ENCODE measurements around the gene ERC2.

Gene ERC2

DNA sequence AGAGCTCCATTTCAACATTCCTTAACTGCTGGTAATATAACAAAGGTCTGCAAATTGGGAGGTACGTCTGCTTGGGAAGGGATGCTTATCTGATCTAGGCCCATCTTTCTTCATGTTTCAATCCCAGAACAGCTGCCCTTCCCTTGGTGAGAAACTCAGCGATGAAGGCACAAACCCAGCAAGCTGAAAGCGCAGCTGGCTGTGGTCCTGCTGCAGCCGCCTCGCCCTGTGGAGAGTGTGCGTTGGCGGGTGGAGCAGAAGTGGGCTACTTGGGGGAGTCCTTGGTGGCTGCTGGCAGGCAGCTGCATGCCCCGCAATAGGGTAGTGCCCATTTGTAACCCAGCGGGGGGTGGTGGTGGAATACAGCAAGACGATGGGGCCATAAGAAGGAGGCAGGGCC is 820.6 kb downstream of the ERC2 start:
- no peak overlapping the region for H3K4me2 ChIP-seq (ENCODE audit: low read length)
- no peaks in the 10 kb centered on the region for H3K4me1 ChIP-seq
- TF ChIP-seq, protein P1, sequence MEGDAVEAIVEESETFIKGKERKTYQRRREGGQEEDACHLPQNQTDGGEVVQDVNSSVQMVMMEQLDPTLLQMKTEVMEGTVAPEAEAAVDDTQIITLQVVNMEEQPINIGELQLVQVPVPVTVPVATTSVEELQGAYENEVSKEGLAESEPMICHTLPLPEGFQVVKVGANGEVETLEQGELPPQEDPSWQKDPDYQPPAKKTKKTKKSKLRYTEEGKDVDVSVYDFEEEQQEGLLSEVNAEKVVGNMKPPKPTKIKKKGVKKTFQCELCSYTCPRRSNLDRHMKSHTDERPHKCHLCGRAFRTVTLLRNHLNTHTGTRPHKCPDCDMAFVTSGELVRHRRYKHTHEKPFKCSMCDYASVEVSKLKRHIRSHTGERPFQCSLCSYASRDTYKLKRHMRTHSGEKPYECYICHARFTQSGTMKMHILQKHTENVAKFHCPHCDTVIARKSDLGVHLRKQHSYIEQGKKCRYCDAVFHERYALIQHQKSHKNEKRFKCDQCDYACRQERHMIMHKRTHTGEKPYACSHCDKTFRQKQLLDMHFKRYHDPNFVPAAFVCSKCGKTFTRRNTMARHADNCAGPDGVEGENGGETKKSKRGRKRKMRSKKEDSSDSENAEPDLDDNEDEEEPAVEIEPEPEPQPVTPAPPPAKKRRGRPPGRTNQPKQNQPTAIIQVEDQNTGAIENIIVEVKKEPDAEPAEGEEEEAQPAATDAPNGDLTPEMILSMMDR (IDR thresholded peaks at IDR 0.05) = no peak
- H3K27me3 ChIP-seq (ENCODE audit: control insufficient read depth, insufficient read depth, low read length) = no peaks in the 10 kb centered on the region
- H3K9me3 ChIP-seq (ENCODE audit: control insufficient read depth, low read length) = no peaks in the 10 kb centered on the region
- no peak overlapping the region for H3K27ac ChIP-seq
- H3K9ac ChIP-seq = no peak overlapping the region
- H2AFZ ChIP-seq = no peak overlapping the region
- H3K79me2 ChIP-seq = no peaks in the 10 kb centered on the region
- H3K36me3 ChIP-seq (ENCODE audit: control insufficient read depth, insufficient read depth, low read length) = no peaks in the 10 kb centered on the region
- H3K4me3 ChIP-seq (ENCODE audit: low read depth, low read length) = no peak overlapping the region

DNA sequence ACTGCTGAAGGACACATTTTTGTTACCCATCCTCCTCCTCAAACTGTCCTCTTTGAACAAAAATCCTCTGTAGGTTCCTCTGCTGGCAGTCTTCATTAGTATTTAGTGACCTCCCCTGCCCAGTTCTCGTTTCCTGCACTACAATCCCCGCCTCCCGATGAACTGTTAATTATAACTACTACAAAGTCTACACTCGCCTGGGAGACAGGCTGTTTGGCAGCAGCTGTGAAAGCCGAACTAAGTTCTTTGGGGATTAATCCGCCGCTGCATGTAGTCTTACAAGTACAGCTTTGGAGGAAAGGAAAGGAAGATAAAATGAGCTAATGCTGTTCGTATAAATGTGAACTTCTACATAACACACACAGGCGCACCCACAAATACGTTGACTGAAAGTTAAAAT is 821.2 kb downstream of the ERC2 start:
- Histone ChIP-seq H3K79me2 (no peaks in the 10 kb centered on the region), H3K27ac (no peak overlapping the region), H3K4me1 (no peaks in the 10 kb centered on the region), H3K9ac (no peak overlapping the region), H3K36me3 (ENCODE audit: control insufficient read depth, insufficient read depth, low read length) (no peaks in the 10 kb centered on the region), H2AFZ (no peak overlapping the region), H3K4me2 (ENCODE audit: low read length) (no peak overlapping the region), H3K27me3 (ENCODE audit: control insufficient read depth, insufficient read depth, low read length) (no peaks in the 10 kb centered on the region), H3K9me3 (ENCODE audit: control insufficient read depth, low read length) (no peaks in the 10 kb centered on the region), H3K4me3 (ENCODE audit: low read depth, low read length) (no peak overlapping the region)
- TF ChIP-seq, protein P1 (IDR thresholded peaks at IDR 0.05) = no peak

DNA sequence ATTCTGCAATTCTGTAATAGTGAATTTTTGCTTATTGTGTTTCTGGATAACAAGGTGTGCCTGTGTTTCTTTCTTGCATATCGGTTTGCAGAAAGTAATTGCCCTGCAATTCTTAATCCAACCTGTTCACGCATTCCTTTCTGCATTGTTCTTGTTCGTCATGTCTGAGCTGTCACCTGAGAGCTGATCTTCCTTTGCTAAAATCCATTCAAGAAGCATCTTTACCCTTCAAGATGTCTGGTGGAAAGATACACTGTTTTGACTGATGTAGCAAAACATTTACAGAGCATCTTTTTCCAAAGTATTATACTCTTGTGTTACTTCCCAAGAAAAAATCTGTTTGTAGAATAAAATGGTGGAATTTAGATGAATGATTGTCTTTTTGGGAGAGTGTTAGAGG is 822.1 kb downstream of the ERC2 start:
- no peaks in the 10 kb centered on the region for H3K4me1 ChIP-seq
- H3K36me3 ChIP-seq (ENCODE audit: control insufficient read depth, insufficient read depth, low read length) = no peaks in the 10 kb centered on the region
- no peak overlapping the region for H3K4me3 ChIP-seq (ENCODE audit: low read depth, low read length)
- H3K9ac ChIP-seq = no peak overlapping the region
- H3K27me3 ChIP-seq (ENCODE audit: control insufficient read depth, insufficient read depth, low read length) = no peaks in the 10 kb centered on the region
- H2AFZ ChIP-seq = no peak overlapping the region
- H3K9me3 ChIP-seq (ENCODE audit: control insufficient read depth, low read length) = no peaks in the 10 kb centered on the region
- no peak overlapping the region for H3K27ac ChIP-seq
- TF ChIP-seq, protein P1 (IDR thresholded peaks at IDR 0.05) = no peak
- no peaks in the 10 kb centered on the region for H3K79me2 ChIP-seq
- H3K4me2 ChIP-seq (ENCODE audit: low read length) = no peak overlapping the region

DNA sequence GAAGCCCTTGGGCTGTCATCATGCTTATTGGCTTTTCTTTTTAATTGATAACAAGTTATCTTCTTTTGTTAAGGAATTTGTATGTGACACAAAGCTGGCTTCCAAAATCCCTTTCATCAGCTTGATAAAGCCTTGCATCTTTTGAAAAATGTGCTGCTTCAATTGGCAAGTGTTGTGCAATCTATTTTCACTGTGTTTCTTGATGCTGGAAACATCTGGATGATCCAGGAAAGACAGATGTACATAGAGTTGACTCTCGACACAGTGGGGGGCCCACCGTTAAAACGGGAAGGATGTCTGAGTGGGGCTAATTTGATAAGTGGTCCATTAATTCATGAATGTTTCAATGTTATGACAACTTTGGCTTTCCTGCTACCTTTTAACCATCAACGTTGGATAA is 822.8 kb downstream of the ERC2 start:
- TF ChIP-seq, protein P1 (IDR thresholded peaks at IDR 0.05) = no peak
- H3K9me3 ChIP-seq (ENCODE audit: control insufficient read depth, low read length) = no peaks in the 10 kb centered on the region
- H3K9ac ChIP-seq = no peak overlapping the region
- no peak overlapping the region for H2AFZ ChIP-seq
- H3K36me3 ChIP-seq (ENCODE audit: control insufficient read depth, insufficient read depth, low read length) = no peaks in the 10 kb centered on the region
- no peak overlapping the region for H3K4me3 ChIP-seq (ENCODE audit: low read depth, low read length)
- H3K4me1 ChIP-seq = no peaks in the 10 kb centered on the region
- H3K4me2 ChIP-seq (ENCODE audit: low read length) = no peak overlapping the region
- H3K27ac ChIP-seq = no peak overlapping the region
- H3K79me2 ChIP-seq = no peaks in the 10 kb centered on the region
- no peaks in the 10 kb centered on the region for H3K27me3 ChIP-seq (ENCODE audit: control insufficient read depth, insufficient read depth, low read length)

DNA sequence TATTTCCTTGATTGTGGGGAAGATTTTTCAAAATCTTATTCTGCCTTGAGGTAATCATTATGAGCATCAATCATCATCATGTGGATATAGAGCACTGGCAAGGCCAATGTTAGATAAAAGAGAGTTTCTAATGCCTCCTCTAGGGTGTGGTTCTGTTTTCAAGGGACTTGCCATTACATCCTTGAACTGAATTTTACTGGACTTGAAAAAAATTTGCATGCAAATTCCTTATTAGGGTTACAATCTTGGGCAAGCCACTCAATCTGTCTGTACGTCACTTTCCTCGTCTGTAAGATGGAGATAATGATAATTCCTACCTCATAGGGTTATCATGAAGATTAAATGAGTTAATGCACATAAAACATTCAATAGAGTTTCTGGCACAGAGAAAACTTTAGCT is 825.0 kb downstream of the ERC2 start:
- Histone ChIP-seq H3K4me3 (ENCODE audit: low read depth, low read length) (no peak overlapping the region), H3K4me2 (ENCODE audit: low read length) (no peak overlapping the region), H3K4me1 (no peaks in the 10 kb centered on the region), H3K9ac (no peak overlapping the region), H3K36me3 (ENCODE audit: control insufficient read depth, insufficient read depth, low read length) (no peaks in the 10 kb centered on the region), H3K9me3 (ENCODE audit: control insufficient read depth, low read length) (no peaks in the 10 kb centered on the region), H3K27me3 (ENCODE audit: control insufficient read depth, insufficient read depth, low read length) (no peaks in the 10 kb centered on the region), H3K27ac (no peak overlapping the region), H3K79me2 (no peaks in the 10 kb centered on the region), H2AFZ (no peak overlapping the region)
- TF ChIP-seq, protein P1 (IDR thresholded peaks at IDR 0.05) = no peak
